HG03039 (cell line): ENCODE results near the gene DUSP8.
A peak's percentile ranks its signal among the peaks of the same experiment; 100 is the strongest.
"Not testable (repeated sequence)": the region's sequence is repeated elsewhere in the genome, so short reads cannot be mapped to it uniquely, and the experiment has no call there.

Experiments
- ATAC-seq: cut with Tn5 transposase; IDR thresholded peaks from one replicate; pipeline ENCODE4 v1.9.1; 2021; ENCODE audit warnings: mild to moderate bottlenecking, moderate library complexity; ENCODE audit not compliant: unreplicated experiment

Gene DUSP8

DNA sequence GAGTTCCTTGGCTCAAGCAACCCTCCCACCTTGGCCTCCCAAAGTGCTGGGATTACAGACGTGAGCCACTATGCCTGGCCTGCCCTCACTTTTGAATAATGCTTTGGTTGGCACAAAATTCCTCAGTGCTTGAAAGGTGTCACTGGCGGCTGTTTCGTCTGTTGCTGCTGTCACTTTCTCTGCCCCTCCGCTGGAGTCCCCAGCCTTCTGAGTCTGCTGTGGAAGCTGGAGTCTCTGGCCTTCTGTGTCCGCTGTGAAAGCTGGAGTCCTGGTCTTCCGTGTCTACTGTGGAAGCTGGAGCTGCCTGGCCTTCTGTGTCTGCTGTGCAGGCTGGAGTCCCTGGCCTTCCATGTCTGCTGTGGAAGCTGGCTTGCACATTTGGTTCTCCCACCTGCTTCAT is 17.9 kb upstream of the DUSP8 start:
- no peak for ATAC-seq

DNA sequence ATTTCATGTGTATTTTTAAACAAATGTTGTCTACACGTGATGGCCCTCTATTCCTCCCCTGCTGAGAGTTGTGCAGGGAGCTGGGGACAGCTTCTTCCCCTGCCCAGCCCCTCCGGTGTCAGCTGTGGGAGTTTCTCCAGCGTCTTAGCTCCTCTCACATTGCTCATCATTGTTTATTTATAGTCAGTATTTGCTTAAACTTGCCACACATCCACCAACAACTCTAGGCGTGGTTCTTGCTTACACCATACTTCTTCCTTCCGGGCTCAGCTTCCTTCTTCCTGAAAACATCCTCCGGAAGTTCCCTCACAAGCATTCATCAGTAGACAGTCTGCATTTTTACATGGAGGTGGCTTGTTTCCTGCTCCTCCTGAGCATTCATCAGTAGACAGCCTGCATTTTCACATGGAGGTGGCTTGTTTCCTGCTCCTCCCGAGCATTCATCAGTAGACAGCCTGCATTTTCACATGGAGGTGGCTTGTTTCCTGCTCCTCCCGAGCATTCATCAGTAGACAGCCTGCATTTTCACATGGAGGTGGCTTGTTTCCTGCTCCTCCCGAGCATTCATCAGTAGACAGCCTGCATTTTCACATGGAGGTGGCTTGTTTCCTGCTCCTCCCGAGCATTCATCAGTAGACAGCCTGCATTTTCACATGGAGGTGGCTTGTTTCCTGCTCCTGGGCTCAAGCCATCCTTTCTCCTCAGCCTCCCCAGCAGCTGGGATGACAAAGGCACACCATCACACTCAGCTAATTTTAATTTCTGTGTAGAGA is 17.3 kb upstream of the DUSP8 start:
- ATAC-seq: not testable (repeated sequence)

GRCh38 chr11:1586699-1587098 is 14.6 kb upstream of the DUSP8 start:
- no peak for ATAC-seq

DNA sequence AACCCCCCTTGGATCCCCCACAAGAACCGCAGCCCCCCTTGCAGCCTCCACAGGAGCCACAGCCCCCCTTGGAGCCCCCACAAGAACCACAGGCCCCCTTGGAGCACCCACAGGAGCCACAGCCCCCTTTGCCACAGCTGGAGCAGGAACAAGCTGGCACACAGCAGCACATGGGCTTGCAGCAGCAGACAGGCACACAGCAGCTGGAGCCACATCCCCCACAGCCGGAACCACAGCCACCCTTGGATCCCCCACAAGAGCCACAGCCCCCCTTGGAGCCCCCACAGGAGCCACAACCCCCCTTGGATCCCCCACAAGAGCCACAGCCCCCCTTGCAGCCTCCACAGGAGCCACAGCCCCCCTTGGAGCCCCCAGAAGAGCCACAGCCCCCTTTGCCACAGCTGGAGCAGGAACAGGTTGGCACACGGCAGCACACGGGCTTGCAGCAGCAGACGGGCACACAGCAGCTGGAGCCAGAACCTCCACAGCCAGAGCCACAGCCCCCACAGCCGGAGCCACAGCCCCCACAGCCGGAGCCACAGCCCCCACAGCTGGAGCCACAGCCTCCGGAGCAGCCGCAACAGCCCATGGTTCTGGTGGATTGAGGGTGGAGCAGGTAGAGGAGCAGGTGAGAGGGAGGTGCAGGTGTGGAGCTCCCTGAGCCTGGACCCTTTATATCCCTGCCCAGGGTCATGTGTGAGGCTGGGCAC is 12.7 kb upstream of the DUSP8 start, which contains the start of gene KRTAP5-1:
TSS of gene KRTAP5-1 (minus strand) at position 623 of the 710 bp plus-strand sequence. CDS start at position 589, 34 bp downstream.
- ATAC-seq: not testable (repeated sequence)

DNA sequence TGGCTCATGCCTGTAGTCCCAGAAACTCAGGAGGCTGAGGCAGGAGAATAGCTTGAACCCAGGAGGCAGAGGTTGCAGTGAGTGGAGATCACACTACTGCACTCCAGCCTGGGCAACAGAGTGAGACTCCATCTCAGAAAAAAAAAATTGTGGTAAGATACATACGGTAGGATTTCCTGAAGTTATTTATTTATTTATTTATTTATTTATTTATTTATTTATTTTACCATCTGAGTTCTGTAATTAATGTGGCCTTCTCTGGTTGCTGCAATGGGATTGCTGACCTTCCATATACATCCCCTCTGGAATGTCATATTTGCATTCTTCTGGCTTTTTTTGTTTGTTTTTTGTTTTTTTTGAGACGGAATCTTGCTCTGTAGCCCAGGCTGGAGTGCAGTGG is 10.8 kb upstream of the DUSP8 start:
- ATAC-seq: not testable (repeated sequence)

DNA sequence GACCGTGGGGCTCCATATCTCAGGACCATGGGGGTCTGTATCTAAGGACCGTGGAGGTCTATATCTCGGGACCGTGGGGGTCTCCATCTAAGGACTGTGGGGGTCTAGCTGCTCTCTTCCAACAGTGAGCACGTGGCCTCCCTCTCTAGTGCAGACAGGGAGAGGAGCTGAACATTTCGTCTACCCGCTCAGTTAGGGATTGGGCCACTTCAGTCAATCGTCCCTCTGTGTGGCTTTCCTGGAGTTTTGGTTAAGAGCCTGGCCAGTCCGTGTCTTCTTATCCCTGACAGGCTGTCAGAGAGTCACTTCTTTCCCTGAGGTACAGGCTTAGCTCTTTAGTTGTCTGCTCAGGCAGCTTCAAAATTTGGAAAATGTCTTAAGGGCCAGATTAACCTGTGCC is 9.9 kb upstream of the DUSP8 start:
- ATAC-seq: no peak

DNA sequence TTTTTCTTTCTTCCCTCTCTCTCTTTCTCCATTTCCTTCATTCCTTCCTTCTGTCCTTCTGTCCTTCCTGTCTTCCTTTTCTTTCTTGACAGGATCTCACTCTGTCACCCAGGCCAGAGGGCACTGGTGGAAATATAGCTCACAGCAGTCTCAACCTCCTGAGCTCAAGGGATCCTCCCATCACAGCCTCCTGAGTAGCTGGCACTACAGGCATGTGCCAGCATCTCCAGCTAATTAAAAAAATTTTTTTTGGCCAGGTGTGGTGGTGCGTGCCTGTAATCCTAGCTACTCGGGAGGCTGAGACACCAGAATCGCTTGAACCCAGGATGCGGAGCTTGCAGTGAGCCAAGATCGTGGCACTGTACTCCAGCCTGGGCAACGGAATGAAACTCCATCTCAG is 4.8 kb upstream of the DUSP8 start:
- ATAC-seq: no peak

DNA sequence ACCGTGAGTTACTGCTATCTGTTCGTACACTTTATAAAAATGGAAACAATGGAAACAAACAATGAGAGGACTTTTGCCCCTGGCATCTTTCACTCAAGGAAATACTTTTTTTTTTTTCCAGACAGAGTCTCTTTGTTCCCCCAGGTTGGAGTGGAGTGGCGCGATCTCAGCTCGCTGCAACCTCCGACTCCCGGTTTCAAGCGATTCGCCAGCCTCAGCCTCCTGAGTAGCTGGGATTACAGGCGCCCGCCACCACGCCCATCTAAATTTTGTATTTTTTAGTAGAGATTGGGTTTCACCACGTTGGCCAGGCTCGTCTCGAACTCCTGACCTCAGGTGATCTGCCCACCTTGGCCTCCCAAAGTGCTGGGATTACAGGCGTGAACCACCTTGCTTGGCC is 3.7 kb upstream of the DUSP8 start:
- ATAC-seq: not testable (repeated sequence)

DNA sequence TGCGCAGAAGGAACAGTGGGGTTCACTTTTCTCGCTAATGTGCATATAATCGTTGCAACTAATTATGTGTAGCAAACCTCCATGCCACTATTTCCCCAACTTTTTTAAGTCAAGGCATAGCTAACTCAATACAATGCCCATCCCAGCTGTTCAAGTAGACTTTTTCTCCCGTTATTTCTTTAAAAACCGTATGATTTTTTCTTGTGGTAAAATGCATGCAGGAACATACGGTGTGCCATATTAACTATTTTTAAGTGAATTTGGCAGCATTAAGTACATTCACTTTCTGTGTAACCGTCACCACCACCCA is 2.8 kb upstream of the DUSP8 start:
- ATAC-seq: no peak

GRCh38 chr11:1574238-1574932 is 2.3 kb upstream of the DUSP8 start:
- no peak for ATAC-seq

DNA sequence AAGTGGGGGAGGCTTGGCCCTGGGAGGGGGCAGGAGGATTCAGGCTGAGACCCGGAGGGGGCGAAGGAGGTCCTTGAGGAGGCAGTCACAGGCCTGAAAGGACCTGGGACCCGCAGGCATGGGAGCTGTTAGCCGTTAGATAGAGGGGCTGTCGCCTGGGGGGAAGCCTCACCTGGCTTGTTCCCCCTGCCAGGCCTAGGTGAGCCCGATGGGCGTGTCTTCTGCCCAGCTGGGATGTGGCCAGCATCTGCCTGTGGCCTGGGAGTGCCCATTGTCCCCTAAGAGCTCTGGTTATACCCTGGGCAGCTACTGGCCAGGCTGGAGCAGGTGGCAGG is 1.8 kb upstream of the DUSP8 start:
- no peak for ATAC-seq

- ATAC-seq: no peak
These were observed 1.2 kb upstream of the DUSP8 start for GRCh38 chr11:1573077-1573902.

DNA sequence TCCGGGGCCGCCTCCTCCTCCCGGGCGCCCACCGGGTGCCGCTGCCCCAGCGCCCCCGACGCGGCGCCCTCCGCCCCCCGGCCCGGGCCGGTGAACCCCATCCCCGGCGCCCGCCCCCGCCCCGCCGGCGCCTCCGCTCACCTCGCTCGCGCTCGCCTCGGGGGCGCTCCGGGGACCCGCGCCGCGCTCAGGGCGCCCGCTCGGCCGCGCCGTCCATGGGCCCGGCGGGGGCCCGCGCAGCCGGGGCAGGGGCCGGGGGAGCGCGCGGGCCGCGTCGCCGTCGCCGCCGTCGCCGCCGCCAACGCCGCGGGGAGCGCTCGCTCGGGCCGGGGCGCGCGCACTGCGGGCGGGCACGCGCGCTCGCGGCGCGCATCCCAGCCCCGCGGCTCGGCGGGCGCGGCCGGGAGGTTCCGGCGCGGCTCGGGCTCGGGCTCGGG is 293 bp downstream of the DUSP8 start:
- peak; percentile 13 for ATAC-seq

GRCh38 chr11:1570896-1571759 is 943 bp downstream of the DUSP8 start:
- no peak for ATAC-seq

DNA sequence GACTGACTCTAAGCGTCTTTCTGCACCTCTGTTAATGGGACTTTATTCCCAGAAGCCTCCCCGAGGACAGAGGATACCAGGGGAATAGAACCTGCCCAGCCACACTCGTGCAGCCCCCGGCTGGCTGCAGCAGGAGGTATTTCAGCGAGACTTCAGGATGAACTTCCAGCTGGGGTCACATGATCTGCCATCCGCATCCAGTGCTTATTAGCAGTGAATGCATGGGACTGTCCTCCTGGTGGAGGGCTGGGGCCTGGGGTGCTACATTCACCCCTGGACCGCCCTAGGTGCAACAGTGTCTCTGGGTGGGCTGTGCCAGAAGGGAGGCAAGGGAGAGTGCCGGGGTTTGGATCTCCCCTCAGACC is 1.6 kb downstream of the DUSP8 start:
- no peak for ATAC-seq

DNA sequence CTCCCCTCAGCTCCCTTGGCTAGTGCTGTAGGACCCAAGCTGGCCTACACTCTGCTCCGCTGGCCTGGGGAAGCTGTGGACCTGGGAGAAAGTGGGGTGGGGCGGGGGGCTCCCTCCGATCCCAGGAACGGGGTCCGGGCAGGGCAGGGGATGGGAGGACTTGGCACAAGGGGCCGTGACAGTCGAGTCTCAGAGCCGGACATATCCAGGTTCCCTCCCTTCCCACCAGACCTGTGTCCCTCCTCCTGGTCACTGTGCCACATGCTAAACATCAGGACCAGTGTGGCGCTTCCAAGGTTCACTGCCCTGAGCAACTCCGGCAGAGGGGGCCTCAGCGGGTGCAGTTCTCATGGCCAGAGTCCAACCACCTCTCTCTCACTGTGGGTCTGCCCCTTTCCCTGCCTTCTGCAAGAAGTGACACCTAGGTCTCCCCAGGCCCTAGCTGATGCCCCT is 2.0 kb downstream of the DUSP8 start:
- no peak for ATAC-seq

- ATAC-seq: no peak
These were observed 2.8 kb downstream of the DUSP8 start for GRCh38 chr11:1569251-1569780.

- no peak for ATAC-seq
These were observed 3.6 kb downstream of the DUSP8 start for GRCh38 chr11:1568441-1568911.

DNA sequence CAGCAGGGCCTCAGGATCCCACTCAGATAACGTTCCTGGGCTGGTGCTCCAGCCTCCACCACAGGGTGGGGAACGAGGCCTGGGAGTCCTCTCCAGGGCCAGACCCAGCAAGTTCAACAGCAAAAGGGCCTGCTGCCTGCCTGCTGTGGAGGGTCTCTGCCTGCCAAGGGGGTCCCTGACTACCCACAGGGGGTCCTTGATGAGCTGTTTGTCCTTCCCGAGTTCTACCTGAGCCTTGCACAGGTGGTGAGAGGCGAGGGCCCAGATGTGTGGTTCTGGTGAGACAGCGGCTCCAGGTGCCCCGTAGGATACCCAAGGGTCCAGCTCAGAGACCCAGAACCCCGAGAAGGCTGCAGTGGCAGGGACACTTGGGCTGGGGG is 4.4 kb downstream of the DUSP8 start:
- no peak for ATAC-seq
